OCI-LY3 (cell line): ENCODE data around the gene HOXB6.

Experiments used
- H2AFZ ChIP-seq: fragments of 200-600, 300-600 bp; shearing (Covaris generic); 2 replicates; pipeline ENCODE4 v1.6.0; 2014; ENCODE audit warnings: antibody characterized with exemption, low read depth, low read length
- H3K27ac ChIP-seq: fragments of 200-600, 300-600 bp; sonication (generic); 2 replicates; pipeline ENCODE4 v1.5.1; 2014; ENCODE audit warnings: mild to moderate bottlenecking, low read length, moderate library complexity, mixed read lengths
- H3K27me3 ChIP-seq: fragments of 200-600, 300-600 bp; sonication (generic); 2 replicates; pipeline ENCODE4 v1.6.1; 2014; ENCODE audit warnings: low read depth, low read length, mixed read lengths
- H3K36me3 ChIP-seq: fragments of 200-600, 300-600 bp; sonication (generic); replicated peaks from 2 replicates; pipeline ENCODE3; 2014; ENCODE audit warnings: low read depth, low read length, mixed read lengths
- H3K4me1 ChIP-seq: fragments of 300-600, 200-600 bp; sonication (generic); 2 replicates; pipeline ENCODE4 v1.6.1; 2014; ENCODE audit warnings: low read length, mixed read lengths
- H3K4me2 ChIP-seq: fragments of 200-600, 300-600 bp; sonication (generic); 2 replicates; pipeline ENCODE4 v1.6.1; 2014; ENCODE audit warnings: low read length, mixed read lengths
- H3K4me3 ChIP-seq: fragments of 300-600, 200-600 bp; sonication (generic); 2 replicates; pipeline ENCODE4 v1.5.1; 2014; ENCODE audit warnings: antibody characterized with exemption, mild to moderate bottlenecking, low read length, moderate library complexity
- H3K79me2 ChIP-seq: fragments of 300-600, 200-600 bp; shearing (Covaris generic); 2 replicates; pipeline ENCODE4 v1.6.1; 2014; ENCODE audit warnings: mild to moderate bottlenecking, low read length, mixed read lengths
- H3K9ac ChIP-seq: fragments of 300-600, 200-600 bp; shearing (Covaris generic); 2 replicates; pipeline ENCODE4 v1.6.0; 2014; ENCODE audit warnings: mild to moderate bottlenecking, low read length, moderate library complexity
- H3K9me3 ChIP-seq: fragments of 200-600, 300-600 bp; shearing (Covaris generic); 2 replicates; pipeline ENCODE4 v1.6.1; 2014; ENCODE audit warnings: low read length, mixed read lengths; ENCODE audit not compliant: insufficient read depth
- H4K20me1 ChIP-seq: fragments of 200-600, 300-600 bp; sonication (generic); 2 replicates; pipeline ENCODE4 v1.6.1; 2016; ENCODE audit warnings: low read length, mixed read lengths; ENCODE audit not compliant: insufficient read depth
- CTCF ChIP-seq: fragments of 200-600, 300-600 bp; sonication (generic); IDR thresholded peaks from 2 replicates; pipeline ENCODE4 v1.5.1; 2014; ENCODE audit warnings: antibody characterized with exemption, low read length, low read depth
- EZH2phosphoT487 ChIP-seq: fragments of 200-600 bp; shearing (Covaris generic); IDR thresholded peaks from 2 replicates; pipeline ENCODE4 v1.6.1; 2018; ENCODE audit warnings: antibody characterized with exemption, mixed run types, low read depth

Gene HOXB6

DNA sequence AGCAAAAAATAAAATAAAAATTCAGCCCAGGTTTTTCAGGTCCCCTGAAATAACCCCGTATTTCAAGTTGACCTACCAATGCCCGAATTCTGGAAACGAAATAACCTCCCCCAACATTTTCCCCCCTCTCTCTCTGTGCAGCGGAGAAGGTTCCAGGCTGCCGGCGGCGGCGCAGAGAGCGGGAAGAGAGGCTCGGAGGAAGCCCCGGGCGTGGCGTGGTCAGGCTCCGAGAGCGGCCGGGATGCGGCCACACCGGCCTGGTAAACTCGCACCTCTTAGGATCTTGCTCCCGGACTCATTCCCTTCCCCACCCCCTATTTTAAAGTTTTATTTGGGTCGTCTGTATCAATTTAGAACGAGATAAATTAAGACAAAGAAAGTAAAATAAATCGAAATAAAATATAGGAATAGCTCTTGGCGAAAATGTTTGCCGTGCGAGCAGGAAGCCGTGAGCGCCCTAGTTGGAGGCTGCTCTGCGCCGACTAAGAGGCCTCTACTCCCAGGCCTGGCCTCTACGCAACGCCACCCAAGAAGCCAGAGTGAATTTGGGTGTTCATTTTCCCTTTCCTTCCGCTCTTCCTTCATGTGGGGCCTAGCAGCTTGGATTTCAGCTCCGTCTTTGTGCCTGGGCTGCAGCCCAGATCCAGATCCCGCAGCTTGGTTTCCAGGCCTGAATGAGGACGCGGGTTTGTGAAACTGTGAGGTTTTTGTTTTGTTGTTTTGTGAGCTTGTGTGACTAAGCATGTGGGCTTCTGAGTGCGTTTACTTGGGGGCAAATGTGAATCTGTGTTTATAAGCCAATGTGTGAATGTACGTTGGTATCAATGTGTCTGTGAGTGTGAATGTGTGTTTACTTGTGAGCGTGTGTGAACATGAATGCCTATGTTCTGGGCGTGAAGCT is 1.5 kb upstream of the HOXB6 start:
- H3K4me1 ChIP-seq = peaks cover 29% of the 10 kb centered on the region
- no peak overlapping the region for H3K4me3 ChIP-seq
- TF ChIP-seq CTCF (no peak), EZH2phosphoT487 (no peak)
- no peaks in the 10 kb centered on the region for H3K9me3 ChIP-seq
- H4K20me1 ChIP-seq = no peaks in the 10 kb centered on the region
- no peak overlapping the region for H2AFZ ChIP-seq
- H3K36me3 ChIP-seq = no peaks in the 10 kb centered on the region
- no peak overlapping the region for H3K27ac ChIP-seq
- H3K79me2 ChIP-seq = 0 out of 2 replicates have a peak, but pooled peaks cover 3% of the 10 kb centered on the region
- H3K4me2 ChIP-seq = no peak overlapping the region
- H3K9ac ChIP-seq = no peak overlapping the region
- peaks cover under 1% of the 10 kb centered on the region; the same call in 1 of the 2 replicates for H3K27me3 ChIP-seq

GRCh38 chr17:48605409-48605919 is 678 bp upstream of the HOXB6 start:
- Histone ChIP-seq H4K20me1 (no peaks in the 10 kb centered on the region), H3K27me3 (peaks cover 6% of the 10 kb centered on the region; the same call in 1 of the 2 replicates), H3K79me2 (0 out of 2 replicates have a peak, but pooled peaks cover 3% of the 10 kb centered on the region), H3K9me3 (no peaks in the 10 kb centered on the region), H3K36me3 (no peaks in the 10 kb centered on the region), H3K4me1 (peaks cover 33% of the 10 kb centered on the region), H2AFZ (no peak overlapping the region), H3K4me3 (no peak overlapping the region), H3K9ac (no peak overlapping the region), H3K4me2 (no peak overlapping the region), H3K27ac (no peak overlapping the region)
- TF ChIP-seq EZH2phosphoT487 (no peak), CTCF (no peak)

GRCh38 chr17:48603959-48604769 is 622 bp downstream of the HOXB6 start:
- Histone ChIP-seq H3K9me3 (no peaks in the 10 kb centered on the region), H3K27ac (no peak overlapping the region), H3K27me3 (peaks cover 12% of the 10 kb centered on the region), H3K4me2 (peak overlapping the region; percentile 41), H3K4me3 (peak overlapping the region; percentile 45), H3K36me3 (no peaks in the 10 kb centered on the region), H3K9ac (0 out of 2 replicates have a peak overlapping the region, but pooled peaks have one; percentile 9), H3K79me2 (no peaks in the 10 kb centered on the region), H2AFZ (peak overlapping the region; percentile 64; the same call in 1 of the 2 replicates), H3K4me1 (peaks cover 25% of the 10 kb centered on the region), H4K20me1 (no peaks in the 10 kb centered on the region)
- TF ChIP-seq CTCF (no peak), EZH2phosphoT487 (no peak)
